GM19372 (cell line): ENCODE results near the gene ATG9A.

Experiments
- ATAC-seq: cut with Tn5 transposase; IDR thresholded peaks from one replicate; pipeline ENCODE4 v1.9.1; 2021; ENCODE audit warnings: mild to moderate bottlenecking, low read depth, moderate library complexity; ENCODE audit not compliant: unreplicated experiment

Gene ATG9A

GRCh38 chr2:219178377-219179175 lies 50.9 kb downstream of the ATG9A start:
- peak; percentile 15 for ATAC-seq

- peak; percentile 39 for ATAC-seq
Observed at GRCh38 chr2:219177552-219178376, 51.7 kb downstream of the ATG9A start, which contains the start of gene RETREG2. Gene RETREG2, plus strand, starts transcription at chr2:219178275. Its CDS starts 78 bp downstream, at chr2:219178353.

GRCh38 chr2:219176818-219177551 lies 52.5 kb downstream of the ATG9A start, which contains the start of gene CNPPD1:
Gene CNPPD1, minus strand, starts transcription at chr2:219176925. Its CDS starts 97 bp downstream, at chr2:219176828.
- ATAC-seq: peak; percentile 65

DNA sequence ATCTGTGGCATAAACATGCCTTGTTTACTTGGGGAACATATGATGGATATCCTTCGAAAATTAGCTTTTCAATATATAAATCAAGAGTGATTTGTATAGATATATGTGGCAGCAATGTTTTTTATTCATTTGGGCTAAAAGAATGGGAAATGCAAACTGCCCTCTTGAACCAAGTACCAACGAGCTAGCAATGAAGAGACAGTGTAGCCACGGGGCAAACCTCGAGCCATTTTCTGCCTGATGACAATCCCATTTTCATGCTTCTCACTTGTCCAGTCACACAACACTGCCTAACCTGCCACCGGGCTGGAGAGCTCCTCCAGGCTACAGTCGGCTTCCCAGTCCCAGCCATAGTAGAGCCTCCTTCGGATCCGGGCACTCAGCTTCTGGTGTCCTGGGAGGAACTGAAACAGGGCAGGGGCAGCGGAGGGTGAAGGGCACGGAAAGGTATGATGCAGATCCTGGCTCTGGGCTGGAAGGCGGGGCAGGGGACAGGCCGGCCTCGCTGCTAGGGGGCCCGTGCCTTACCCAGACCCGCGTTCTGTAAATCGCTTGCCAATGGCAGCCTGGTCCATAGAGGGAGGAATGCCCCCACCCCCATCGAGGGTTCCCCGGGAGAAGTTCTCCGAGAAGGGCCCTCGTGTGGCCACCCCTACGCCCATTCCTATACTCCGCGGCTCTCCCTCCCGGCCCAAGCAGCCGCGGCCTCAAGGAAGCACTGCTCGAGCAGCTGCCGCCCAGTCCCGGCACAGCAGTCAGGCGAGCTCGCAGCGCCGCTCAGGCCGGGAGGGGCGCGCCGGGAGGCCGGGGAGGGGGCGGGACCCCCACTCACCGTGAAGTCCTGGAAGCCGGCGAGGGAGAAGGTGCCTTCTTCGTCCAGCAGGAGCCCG lies 53.3 kb downstream of the ATG9A start:
- peak; percentile 14 for ATAC-seq

- ATAC-seq: no peak
Observed at GRCh38 chr2:219175486-219175885, 54.0 kb downstream of the ATG9A start.

- ATAC-seq: no peak
Observed at GRCh38 chr2:219174801-219175200, 54.6 kb downstream of the ATG9A start.

DNA sequence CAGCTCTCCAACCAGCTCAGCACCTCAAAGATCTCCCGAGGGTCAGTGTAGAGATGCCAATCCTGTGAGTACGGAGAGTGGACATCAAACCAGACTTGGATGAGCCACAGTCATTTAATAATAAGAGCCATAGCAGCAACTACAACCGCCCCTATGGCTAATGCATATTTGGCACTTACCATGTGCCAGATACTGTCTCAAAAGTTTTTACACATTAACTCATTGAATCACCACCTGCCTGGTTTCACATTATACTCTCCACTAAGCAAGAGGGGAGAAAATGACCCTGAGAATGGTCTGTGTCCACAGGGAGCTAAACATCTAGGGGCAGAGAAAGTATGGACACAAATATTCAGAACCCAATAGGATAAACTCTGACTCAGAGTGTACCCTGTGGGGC lies 55.3 kb downstream of the ATG9A start:
- no peak for ATAC-seq

- no peak for ATAC-seq
Observed at GRCh38 chr2:219173176-219173575, 56.3 kb downstream of the ATG9A start.

- no peak for ATAC-seq
Observed at GRCh38 chr2:219172231-219173154, 56.9 kb downstream of the ATG9A start.

DNA sequence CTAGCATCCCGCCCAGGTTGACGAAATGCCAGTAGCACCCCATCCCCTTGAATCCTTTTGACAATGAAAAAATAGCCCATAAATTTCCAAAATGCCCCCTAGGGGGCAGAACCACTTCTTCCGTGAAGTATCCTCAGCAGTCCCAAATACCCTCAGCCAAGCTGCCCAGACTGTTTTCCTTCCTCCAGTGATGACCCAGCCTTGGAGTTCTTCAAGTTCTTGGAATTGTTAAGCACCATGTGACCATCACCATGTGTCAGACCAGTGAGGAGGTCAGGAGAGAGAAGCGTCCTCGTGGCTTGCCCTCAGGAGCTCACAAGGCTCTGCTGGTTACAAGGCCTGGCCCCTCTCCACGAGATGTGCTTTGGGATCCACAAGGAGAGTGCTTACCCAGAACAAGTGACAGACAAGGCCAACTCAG lies 58.2 kb downstream of the ATG9A start:
- ATAC-seq: no peak

DNA sequence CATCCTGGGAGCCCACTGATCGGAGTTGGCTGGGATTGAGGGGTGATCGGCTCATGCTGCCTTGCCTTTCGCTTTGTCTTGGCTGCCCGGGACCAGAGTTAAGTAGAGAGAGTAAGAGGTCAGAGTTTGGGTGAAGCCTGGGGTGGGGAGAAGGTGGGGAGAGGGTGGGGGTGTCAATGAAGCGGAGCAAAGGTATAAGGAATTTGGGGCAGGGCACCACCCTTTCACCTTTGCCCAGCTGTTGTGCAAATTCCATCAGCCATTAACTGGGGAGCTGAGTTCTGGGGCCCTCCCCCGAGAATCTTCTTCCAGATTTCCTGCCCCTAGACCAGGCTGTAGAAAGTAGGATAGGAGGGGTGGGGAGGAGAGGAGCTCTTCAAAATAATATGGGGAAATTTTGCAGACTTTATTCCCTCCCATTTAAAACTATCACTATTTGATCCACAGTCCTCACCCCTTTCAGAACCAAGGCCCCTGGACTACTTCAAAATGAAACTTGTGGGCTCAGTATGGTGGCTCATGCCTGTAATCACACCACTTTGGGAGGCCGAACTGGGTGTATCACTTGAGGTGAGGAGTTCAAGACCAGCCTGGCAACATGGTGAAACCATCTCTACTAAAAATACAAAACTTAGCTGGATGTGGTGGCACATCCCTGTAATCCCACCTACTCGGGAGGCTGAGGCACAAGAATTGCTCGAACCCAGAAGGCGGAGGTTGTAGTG lies 59.3 kb downstream of the ATG9A start, which contains the start of gene SLC23A3:
Gene SLC23A3, minus strand, starts transcription at position 100 of the 725 bp plus-strand sequence. Its CDS starts 45 bp downstream, at position 55.
- ATAC-seq: no peak
